ENCODE results near the gene LRP1.

Gene LRP1

DNA sequence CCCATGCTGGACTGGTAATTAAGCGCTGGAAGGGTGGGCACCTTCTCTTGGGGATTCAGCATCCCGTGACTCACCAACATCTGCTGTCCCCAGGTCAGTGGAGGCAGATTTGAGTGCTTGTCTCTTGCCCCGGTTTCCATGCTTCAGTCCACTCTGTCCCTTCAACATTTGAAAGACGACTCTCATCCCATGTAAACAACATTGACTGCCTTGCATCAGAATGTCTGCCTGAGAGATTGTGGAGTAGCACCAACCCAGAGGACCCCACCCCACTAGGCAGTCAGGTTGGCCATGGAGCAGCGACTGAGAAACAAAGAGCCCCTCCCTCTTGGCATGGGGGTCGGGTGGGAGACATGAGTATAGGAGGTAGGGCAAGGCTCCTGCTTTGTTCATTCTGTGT, 127.6 kb downstream of the LRP1 start:
- no peak overlapping the region for H3K4me3 ChIP-seq (IDR thresholded peaks at IDR 0.05; ENCODE audit: insufficient read depth, low read depth, low read length)
- no peaks in the 10 kb centered on the region for H3K4me1 ChIP-seq (ENCODE audit: low read depth, poor library complexity, severe bottlenecking)
- H3K9ac ChIP-seq, result no peak overlapping the region
- H3K27ac ChIP-seq, result no peak overlapping the region
- no peak overlapping the region for H2AFZ ChIP-seq (ENCODE audit: low read depth)
- TF ChIP-seq, protein P1, sequence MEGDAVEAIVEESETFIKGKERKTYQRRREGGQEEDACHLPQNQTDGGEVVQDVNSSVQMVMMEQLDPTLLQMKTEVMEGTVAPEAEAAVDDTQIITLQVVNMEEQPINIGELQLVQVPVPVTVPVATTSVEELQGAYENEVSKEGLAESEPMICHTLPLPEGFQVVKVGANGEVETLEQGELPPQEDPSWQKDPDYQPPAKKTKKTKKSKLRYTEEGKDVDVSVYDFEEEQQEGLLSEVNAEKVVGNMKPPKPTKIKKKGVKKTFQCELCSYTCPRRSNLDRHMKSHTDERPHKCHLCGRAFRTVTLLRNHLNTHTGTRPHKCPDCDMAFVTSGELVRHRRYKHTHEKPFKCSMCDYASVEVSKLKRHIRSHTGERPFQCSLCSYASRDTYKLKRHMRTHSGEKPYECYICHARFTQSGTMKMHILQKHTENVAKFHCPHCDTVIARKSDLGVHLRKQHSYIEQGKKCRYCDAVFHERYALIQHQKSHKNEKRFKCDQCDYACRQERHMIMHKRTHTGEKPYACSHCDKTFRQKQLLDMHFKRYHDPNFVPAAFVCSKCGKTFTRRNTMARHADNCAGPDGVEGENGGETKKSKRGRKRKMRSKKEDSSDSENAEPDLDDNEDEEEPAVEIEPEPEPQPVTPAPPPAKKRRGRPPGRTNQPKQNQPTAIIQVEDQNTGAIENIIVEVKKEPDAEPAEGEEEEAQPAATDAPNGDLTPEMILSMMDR (conservative IDR thresholded peaks at IDR 0.05; ENCODE audit: low read depth, low read length), result no peak
- H4K20me1 ChIP-seq (ENCODE audit: insufficient read depth), result no peaks in the 10 kb centered on the region
- peaks cover 3% of the 10 kb centered on the region; the same call in 1 of the 2 replicates for H3K36me3 ChIP-seq (ENCODE audit: insufficient read depth)
- H3K27me3 ChIP-seq (ENCODE audit: insufficient read depth, low read depth), result no peaks in the 10 kb centered on the region
- H3K4me2 ChIP-seq, result no peak overlapping the region
- H3K79me2 ChIP-seq (ENCODE audit: insufficient read depth, low read depth), result no peaks in the 10 kb centered on the region

DNA sequence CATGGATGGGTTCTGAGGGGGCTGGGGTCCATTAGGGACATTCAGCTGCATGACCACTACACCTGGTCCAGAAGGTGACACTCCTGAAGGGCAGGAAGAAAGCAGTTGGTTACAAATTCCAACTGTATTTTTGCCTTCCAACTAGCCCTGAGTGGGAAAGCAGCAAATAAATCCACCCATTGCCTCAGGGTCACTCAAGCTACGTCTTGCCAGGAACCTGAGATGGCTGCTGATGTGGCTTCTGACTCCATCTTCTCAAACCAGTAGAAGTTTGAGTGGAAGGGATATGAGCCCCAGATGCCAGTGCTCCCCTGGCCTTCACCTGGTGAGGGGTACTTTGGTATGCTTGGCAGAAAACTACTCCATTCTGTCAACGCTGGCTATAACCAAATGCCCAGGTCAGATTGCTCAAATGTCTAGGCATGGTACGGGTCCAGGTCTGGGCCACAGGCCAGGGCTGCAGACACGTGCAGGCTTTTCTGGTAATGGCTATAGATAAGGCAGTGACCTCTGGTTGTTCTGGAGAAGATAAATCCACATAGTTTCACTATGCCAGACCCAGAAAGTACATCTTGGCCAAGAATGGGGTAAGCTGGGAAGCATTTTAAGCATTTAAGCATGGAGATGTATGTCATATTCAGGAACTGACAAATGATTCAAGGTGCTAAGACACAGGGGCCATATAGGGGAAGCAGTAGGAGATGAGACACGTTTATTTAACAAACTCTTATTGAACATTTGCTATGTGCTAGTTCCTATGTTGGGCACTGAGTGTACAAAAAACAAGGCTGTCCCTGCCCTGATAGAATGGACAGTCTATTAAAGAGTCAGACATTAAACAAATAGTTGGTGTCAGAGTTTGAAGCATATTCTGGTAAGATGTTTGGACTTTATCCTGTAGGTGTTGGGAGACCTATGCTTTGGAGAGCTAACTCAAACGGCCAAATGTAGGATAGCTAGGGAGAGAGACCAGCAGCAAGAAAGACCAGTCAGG, 131.0 kb downstream of the LRP1 start:
- H4K20me1 ChIP-seq (ENCODE audit: insufficient read depth), result no peaks in the 10 kb centered on the region
- H3K36me3 ChIP-seq (ENCODE audit: insufficient read depth), result peaks cover 3% of the 10 kb centered on the region; the same call in 1 of the 2 replicates
- peaks cover 6% of the 10 kb centered on the region for H3K4me1 ChIP-seq (ENCODE audit: low read depth, poor library complexity, severe bottlenecking)
- no peak overlapping the region for H3K4me2 ChIP-seq
- H3K4me3 ChIP-seq (IDR thresholded peaks at IDR 0.05; ENCODE audit: insufficient read depth, low read depth, low read length), result no peak overlapping the region
- H2AFZ ChIP-seq (ENCODE audit: low read depth), result no peak overlapping the region
- H3K27me3 ChIP-seq (ENCODE audit: insufficient read depth, low read depth), result no peaks in the 10 kb centered on the region
- no peak overlapping the region for H3K9ac ChIP-seq
- H3K79me2 ChIP-seq (ENCODE audit: insufficient read depth, low read depth), result no peaks in the 10 kb centered on the region
- no peak overlapping the region for H3K27ac ChIP-seq
- TF ChIP-seq, protein P1 (conservative IDR thresholded peaks at IDR 0.05; ENCODE audit: low read depth, low read length), result no peak

DNA sequence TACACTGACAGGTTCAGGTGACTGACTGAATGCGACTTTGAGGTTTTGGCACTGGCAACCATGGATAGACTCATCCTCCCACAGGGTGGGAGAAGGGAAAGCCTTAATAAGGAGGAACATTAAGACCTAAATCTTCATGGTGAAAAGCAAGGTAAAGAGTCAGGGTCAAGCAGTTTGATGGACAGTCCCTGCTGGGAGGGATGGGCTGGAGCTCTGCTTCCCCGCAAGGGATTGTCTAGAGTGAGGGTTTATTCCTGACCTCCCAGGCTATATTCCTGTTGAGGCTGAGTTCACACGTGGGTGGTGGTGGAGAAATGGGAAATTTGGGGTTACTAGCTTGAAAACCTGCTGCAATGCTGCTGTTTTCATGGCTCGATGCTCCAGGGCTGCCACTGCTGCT, 132.1 kb downstream of the LRP1 start:
- peaks cover 6% of the 10 kb centered on the region for H3K4me1 ChIP-seq (ENCODE audit: low read depth, poor library complexity, severe bottlenecking)

DNA sequence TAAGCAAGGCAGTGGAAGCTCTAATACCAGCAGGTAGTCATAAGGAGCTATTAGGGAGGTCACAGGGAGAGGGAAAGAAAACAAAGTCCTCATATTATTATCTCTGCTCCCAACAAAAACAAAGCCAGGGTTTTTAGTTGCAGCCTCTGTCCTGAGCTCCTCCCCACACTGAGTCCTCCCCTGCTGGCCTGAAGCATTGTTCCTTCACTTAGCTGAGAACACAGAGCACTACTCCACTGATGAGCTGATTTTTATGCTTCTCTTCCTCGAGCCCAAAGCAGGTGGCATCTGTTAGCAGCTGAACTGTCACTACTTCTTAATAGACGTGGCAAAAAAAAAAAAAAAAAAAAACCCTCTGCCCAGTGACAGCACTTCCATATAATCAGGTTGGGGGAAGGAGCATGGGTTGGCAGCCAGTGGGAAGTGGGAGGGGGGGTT, 133.2 kb downstream of the LRP1 start:
- Histone ChIP-seq H3K4me1 (ENCODE audit: low read depth, poor library complexity, severe bottlenecking) (peaks cover 6% of the 10 kb centered on the region), H3K4me3 (IDR thresholded peaks at IDR 0.05; ENCODE audit: insufficient read depth, low read depth, low read length) (no peak overlapping the region), H3K36me3 (ENCODE audit: insufficient read depth) (peaks cover 3% of the 10 kb centered on the region; the same call in 1 of the 2 replicates), H2AFZ (ENCODE audit: low read depth) (no peak overlapping the region), H3K79me2 (ENCODE audit: insufficient read depth, low read depth) (no peaks in the 10 kb centered on the region), H3K27ac (no peak overlapping the region), H3K4me2 (no peak overlapping the region), H3K27me3 (ENCODE audit: insufficient read depth, low read depth) (no peaks in the 10 kb centered on the region), H4K20me1 (ENCODE audit: insufficient read depth) (no peaks in the 10 kb centered on the region), H3K9ac (no peak overlapping the region)
- TF ChIP-seq, protein P1 (conservative IDR thresholded peaks at IDR 0.05; ENCODE audit: low read depth, low read length), result no peak

More for the DNA sequence above, 132.1 kb downstream of the LRP1 start:
- H3K27me3 ChIP-seq (ENCODE audit: insufficient read depth, low read depth), result no peaks in the 10 kb centered on the region
- no peaks in the 10 kb centered on the region for H4K20me1 ChIP-seq (ENCODE audit: insufficient read depth)
- no peak overlapping the region for H3K27ac ChIP-seq
- H3K4me2 ChIP-seq, result no peak overlapping the region
- H3K79me2 ChIP-seq (ENCODE audit: insufficient read depth, low read depth), result no peaks in the 10 kb centered on the region
- H3K9ac ChIP-seq, result no peak overlapping the region
- H3K4me3 ChIP-seq (IDR thresholded peaks at IDR 0.05; ENCODE audit: insufficient read depth, low read depth, low read length), result no peak overlapping the region
- TF ChIP-seq, protein P1 (conservative IDR thresholded peaks at IDR 0.05; ENCODE audit: low read depth, low read length), result no peak
- no peak overlapping the region for H2AFZ ChIP-seq (ENCODE audit: low read depth)
- H3K36me3 ChIP-seq (ENCODE audit: insufficient read depth), result peaks cover 3% of the 10 kb centered on the region; the same call in 1 of the 2 replicates
